ENCODE data around the gene TUNAR. TPM values are rescaled to one million over a fixed set of nuclear protein-coding genes. Genes with fewer than 3 reads are reported as not detected.

TUNAR gene
- total and polyA plus RNA-seq, 12 donors = 0.06 TPM; not detected in 11

DNA sequence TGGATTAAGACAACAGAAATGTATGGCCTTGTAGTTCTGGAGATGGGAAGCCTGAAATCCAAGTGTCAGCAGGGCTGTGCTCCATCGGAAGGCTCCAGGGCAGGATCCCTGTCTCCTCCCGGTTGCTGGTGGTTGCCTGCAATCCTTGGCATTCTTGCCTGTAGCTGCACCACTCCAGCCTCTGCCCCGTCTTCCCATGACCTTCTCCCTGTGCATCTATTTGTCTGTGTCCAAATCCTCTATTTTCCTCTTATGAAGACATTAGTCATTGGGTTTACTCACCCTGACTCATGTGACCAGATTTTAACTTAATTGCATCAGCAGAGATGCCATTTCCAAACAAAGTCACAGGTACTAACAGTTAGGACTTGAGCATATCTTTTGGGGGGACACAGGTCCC, 15.1 kb downstream of the TUNAR start:
- no peaks in the 10 kb centered on the region for H3K4me1 ChIP-seq (replicated peaks in 1 of 2)
- H3K27me3 ChIP-seq = peaks cover 2% of the 10 kb centered on the region
- H3K36me3 ChIP-seq (replicated peaks in 1 of 2) = no peaks in the 10 kb centered on the region
- no peaks in the 10 kb centered on the region for H3K9me3 ChIP-seq (replicated peaks in 1 of 3)
- DNase-seq = peak in 4 of 7 donors; percentile 24 to 34 (median 26)
- no peak overlapping the region for H3K27ac ChIP-seq
- H3K4me3 ChIP-seq = no peak overlapping the region
- intact Hi-C loops (cut with DNase I) = no loop called here
- TF ChIP-seq CTCF (IDR thresholded peaks at IDR 0.05) (no peak), POLR2A (IDR thresholded peaks at IDR 0.05) (no peak)
- WGBS, 4 donors = 48 to 60% (median 54%) methylated on average over 3 of the region's 3 CpGs

DNA sequence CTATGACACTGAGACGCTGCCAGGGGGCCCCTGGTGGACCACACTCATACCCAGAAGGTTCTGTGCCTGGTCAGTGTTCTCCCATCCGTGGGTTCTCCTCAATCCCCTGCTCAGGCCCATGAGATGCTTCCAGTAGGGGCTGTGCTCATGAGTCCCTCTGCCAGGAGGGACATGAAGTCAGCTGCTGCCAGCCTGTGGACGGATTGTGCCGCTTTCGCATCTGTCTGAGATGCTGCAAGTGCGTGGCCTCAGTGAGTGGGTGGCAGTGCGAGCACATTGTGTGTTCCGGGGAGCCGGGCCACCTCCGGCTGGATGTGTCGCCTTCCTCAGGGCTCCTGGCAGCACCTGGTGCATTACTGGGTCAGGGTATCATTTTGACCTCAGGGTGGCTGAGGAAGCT, 15.5 kb downstream of the TUNAR start:
- Histone ChIP-seq H3K9me3 (replicated peaks in 1 of 3) (no peaks in the 10 kb centered on the region), H3K27me3 (peaks cover 2% of the 10 kb centered on the region), H3K4me1 (replicated peaks in 1 of 2) (no peaks in the 10 kb centered on the region), H3K4me3 (no peak overlapping the region), H3K36me3 (replicated peaks in 1 of 2) (no peaks in the 10 kb centered on the region), H3K27ac (no peak overlapping the region)
- intact Hi-C loops (cut with DNase I) = no loop called here
- 55 to 88% (median 87%) methylated on average over 2 to 11 of the region's 11 CpGs for WGBS, 4 donors
- no peak for TF ChIP-seq CTCF (IDR thresholded peaks at IDR 0.05)
- TF ChIP-seq POLR2A (IDR thresholded peaks at IDR 0.05) = no peak
- no peak for DNase-seq

- peak in 1 of 7 donors; percentile 8 for DNase-seq
- intact Hi-C loops (cut with DNase I) = no loop called here
- no peak overlapping the region for H3K27ac ChIP-seq
- no peak overlapping the region for H3K4me3 ChIP-seq
- no peaks in the 10 kb centered on the region for H3K4me1 ChIP-seq (replicated peaks in 1 of 2)
- peaks cover 2% of the 10 kb centered on the region for H3K27me3 ChIP-seq
- 42 to 51% (median 44%) methylated on average over 10 of the region's 10 CpGs for WGBS, 4 donors
- no peaks in the 10 kb centered on the region for H3K9me3 ChIP-seq (replicated peaks in 1 of 3)
- H3K36me3 ChIP-seq (replicated peaks in 1 of 2) = no peaks in the 10 kb centered on the region
- TF ChIP-seq CTCF (IDR thresholded peaks at IDR 0.05) (no peak), POLR2A (IDR thresholded peaks at IDR 0.05) (no peak)
Observed at GRCh38 chr14:95895720-95896119, 19.1 kb downstream of the TUNAR start.

- no peaks in the 10 kb centered on the region for H3K4me1 ChIP-seq (replicated peaks in 1 of 2)
- no peaks in the 10 kb centered on the region for H3K9me3 ChIP-seq (replicated peaks in 1 of 3)
- no peak for DNase-seq
- no peak overlapping the region for H3K4me3 ChIP-seq
- H3K36me3 ChIP-seq (replicated peaks in 1 of 2) = no peaks in the 10 kb centered on the region
- intact Hi-C loops (cut with DNase I) = no loop called here
- no peak overlapping the region for H3K27ac ChIP-seq
- TF ChIP-seq POLR2A (IDR thresholded peaks at IDR 0.05) (no peak), CTCF (IDR thresholded peaks at IDR 0.05) (no peak)
- peaks cover 2% of the 10 kb centered on the region for H3K27me3 ChIP-seq
- 64 to 72% (median 68%) methylated on average over 7 of the region's 7 CpGs for WGBS, 4 donors
Observed at GRCh38 chr14:95896498-95897135, 20.0 kb downstream of the TUNAR start.

Data from adrenal gland (tissue), 12 donors.